ENCODE measurements around the gene ISL2. TPM values are rescaled to one million over a fixed set of nuclear protein-coding genes. Genes with fewer than 3 reads are reported as not detected.

The ISL2 gene
- total and polyA plus RNA-seq, 9 of the 15 experiments (the other 6 are each of a cell fraction or from before 2014, with no cell fraction given) = 0.15 to 23.7 (median 4.0) TPM

DNA sequence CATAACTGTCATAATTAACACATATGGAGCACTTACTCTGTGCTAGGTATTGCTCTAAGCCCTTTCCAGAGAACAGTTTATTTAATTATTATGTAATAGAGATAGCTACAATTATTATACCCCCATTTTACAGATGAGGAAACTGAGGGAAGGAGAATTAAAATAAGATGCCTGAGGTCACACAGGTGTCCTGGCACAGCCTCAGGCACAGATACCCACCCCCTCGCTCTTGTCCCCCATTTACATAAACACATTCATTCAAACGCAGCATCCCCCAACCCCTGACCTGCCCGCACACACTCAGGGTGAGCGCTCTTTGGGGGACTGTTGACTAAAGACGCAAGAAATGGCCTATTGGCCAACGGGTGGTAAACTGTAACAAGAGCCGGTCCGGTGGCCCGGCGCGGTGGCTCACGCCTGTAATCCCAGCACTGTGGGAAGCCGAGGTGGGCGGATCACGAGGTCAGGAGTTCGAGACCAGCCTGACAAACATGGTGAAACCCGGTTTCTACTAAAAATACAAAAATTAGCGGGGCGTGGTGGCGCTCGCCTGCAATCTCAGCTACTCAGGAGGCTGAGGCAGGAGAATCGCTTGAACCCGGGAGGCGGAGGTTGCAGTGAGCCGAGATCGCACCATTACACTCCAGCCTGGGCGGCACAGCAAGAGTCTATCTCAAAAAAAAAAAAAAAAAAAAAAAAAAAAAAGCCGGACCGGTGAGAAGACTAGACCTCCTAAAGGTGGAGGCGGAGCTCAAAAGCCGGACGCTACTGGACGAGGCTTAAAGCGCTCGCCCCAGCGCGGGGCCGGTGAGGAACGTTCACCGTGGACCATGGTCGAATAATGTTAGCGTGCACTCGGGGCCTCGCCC, 1.9 kb upstream of the ISL2 start:
- 88% methylated on average over 15 of the region's 44 CpGs for WGBS (ENCODE audit: insufficient coverage, low coverage, missing lambda C conversion rate)
- H3K9me1 ChIP-seq (ENCODE audit: control insufficient read depth, insufficient read depth, low read length) = no peaks in the 10 kb centered on the region
- H3K27me3 ChIP-seq (ENCODE audit: control insufficient read depth in 2 of 2, insufficient read depth in 2 of 2, low read length in 2 of 2) = no peaks in the 10 kb centered on the region
- ATAC-seq (no peak), FAIRE-seq (no peak), DNase-seq (ENCODE audit: extremely low read depth in 1 of 4, low spot score in 3 of 4) (no peak)
- H3K36me3 ChIP-seq (ENCODE audit: control insufficient read depth, insufficient read depth, low read length) = peaks cover 10% of the 10 kb centered on the region; the same call in 2 of the 3 replicates
- in situ Hi-C loops (cut with MboI) = no loop called here
- CTCF ChIA-PET (ENCODE audit: low intra/inter-chr PET ratio) = interaction anchor here (0.6 to 1.3 kb wide), 3 partner anchors 100 to 146 kb away, joined by 3 to 7 read pairs (median 7); no protein-coding TSS in a partner anchor
- H3K9me3 ChIP-seq (replicated peaks; ENCODE audit: control insufficient read depth, insufficient read depth, low read depth, low read length) = no peaks in the 10 kb centered on the region
- intact Hi-C loops (cut with micrococcal nuclease) = loop anchor here (1.0 to 10.0 kb wide), 3 partner anchors 42 to 530 kb away; no protein-coding TSS in a partner anchor
- peak overlapping the region in 1 of 2 experiments; percentile 47; a peak in 2 of 4 replicates for H3K9ac ChIP-seq (ENCODE audit: insufficient read depth in 1 of 2, low read depth in 2 of 2, low read length in 2 of 2)
- 0 out of 2 replicates have a peak, but pooled peaks cover 6% of the 10 kb centered on the region for H4K20me1 ChIP-seq (replicated peaks; ENCODE audit: control insufficient read depth, insufficient read depth, low read length)
- H3K4me2 ChIP-seq (ENCODE audit: insufficient read depth, low read length) = no peak overlapping the region
- H3K4me3 ChIP-seq = no peak overlapping the region
- no TSS peak for BruUV-seq (replicated peaks)
- H2AFZ ChIP-seq (ENCODE audit: low read depth, low read length) = peak overlapping the region; percentile 95
- POLR2A ChIA-PET = interaction anchor here (0.6 to 2.3 kb wide), 6 partner anchors 11 to 150 kb away, joined by 3 to 16 read pairs (median 4); no protein-coding TSS in a partner anchor
- no peak overlapping the region for H3K27ac ChIP-seq (ENCODE audit: extremely low read depth, low read depth, low read length)
- peaks cover 11 to 46% of the 10 kb centered on the region in 2 experiments for H3K4me1 ChIP-seq (replicated peaks in 1 of 2; ENCODE audit: control insufficient read depth in 2 of 2, insufficient read depth in 2 of 2, low read length in 2 of 2)
- H3K79me2 ChIP-seq (ENCODE audit: control insufficient read depth, insufficient read depth, low read length) = peaks cover 31% of the 10 kb centered on the region
- TF ChIP-seq TFAP4 (CRISPR knock-in tag; IDR thresholded peaks at IDR 0.05; ENCODE audit: borderline replicate concordance) = no peak
- TF ChIP-seq BCL6 (CRISPR knock-in tag; IDR thresholded peaks at IDR 0.05) = no peak
- no peak for TF ChIP-seq RNF2 (IDR thresholded peaks at IDR 0.05)
- TF ChIP-seq ZNF766 (CRISPR knock-in tag; conservative IDR thresholded peaks at IDR 0.05) = no peak
- TF ChIP-seq CCAR2 (IDR thresholded peaks at IDR 0.05; ENCODE audit: low read depth, low read length) = no peak
- no peak for TF ChIP-seq CEBPG (CRISPR knock-in tag; IDR thresholded peaks at IDR 0.05)
- no peak for TF ChIP-seq CEBPG (tag; conservative IDR thresholded peaks at IDR 0.05 in 1 of 2, IDR thresholded peaks at IDR 0.05 in 1 of 2)
- TF ChIP-seq ADNP (tag; IDR thresholded peaks at IDR 0.05) = peak; percentile 54; the same call in 1 of the 2 replicates
- no peak for TF ChIP-seq ZBTB1 (CRISPR knock-in tag; IDR thresholded peaks at IDR 0.05; ENCODE audit: borderline replicate concordance, low read depth)
- TF ChIP-seq PPARD (CRISPR knock-in tag; IDR thresholded peaks at IDR 0.05) = no peak
- no peak for TF ChIP-seq EP300 (IDR thresholded peaks at IDR 0.05; ENCODE audit: low read length)
- no peak for TF ChIP-seq NR2C2 (CRISPR knock-in tag; IDR thresholded peaks at IDR 0.05)
- TF ChIP-seq NR2C2 (tag; IDR thresholded peaks at IDR 0.05) = no peak
- TF ChIP-seq ESRRA (IDR thresholded peaks at IDR 0.05; ENCODE audit: borderline replicate concordance, low read depth) = no peak
- TF ChIP-seq KDM1A (IDR thresholded peaks at IDR 0.05) = peak; percentile 39 to 64; a peak in 2 of 4 replicates
- TF ChIP-seq, protein P1, sequence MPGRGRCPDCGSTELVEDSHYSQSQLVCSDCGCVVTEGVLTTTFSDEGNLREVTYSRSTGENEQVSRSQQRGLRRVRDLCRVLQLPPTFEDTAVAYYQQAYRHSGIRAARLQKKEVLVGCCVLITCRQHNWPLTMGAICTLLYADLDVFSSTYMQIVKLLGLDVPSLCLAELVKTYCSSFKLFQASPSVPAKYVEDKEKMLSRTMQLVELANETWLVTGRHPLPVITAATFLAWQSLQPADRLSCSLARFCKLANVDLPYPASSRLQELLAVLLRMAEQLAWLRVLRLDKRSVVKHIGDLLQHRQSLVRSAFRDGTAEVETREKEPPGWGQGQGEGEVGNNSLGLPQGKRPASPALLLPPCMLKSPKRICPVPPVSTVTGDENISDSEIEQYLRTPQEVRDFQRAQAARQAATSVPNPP (IDR thresholded peaks at IDR 0.05; ENCODE audit: borderline replicate concordance, insufficient read depth, insufficient read length) = no peak
- TF ChIP-seq THRAP3 (IDR thresholded peaks at IDR 0.05; ENCODE audit: borderline replicate concordance) = no peak
- no peak for TF ChIP-seq ZBTB12 (CRISPR knock-in tag; IDR thresholded peaks at IDR 0.05)
- TF ChIP-seq BCOR (IDR thresholded peaks at IDR 0.05) = peak; percentile 73
- TF ChIP-seq TARDBP (IDR thresholded peaks at IDR 0.05) = no peak
